UCSD-AML1 (cell line): ENCODE measurements around the gene GSTT2B.
"Not testable (repeated sequence)": the region's sequence is repeated elsewhere in the genome, so short reads cannot be mapped to it uniquely, and the experiment has no call there.

Experiments
- DNase-seq: peaks from one replicate; lab custom pipeline; 2025; ENCODE audit not compliant: unreplicated experiment; lab: John Stamatoyannopoulos, UW

GSTT2B gene

GRCh38 chr22:23986089-23986488 lies 25.1 kb upstream of the GSTT2B start:
- DNase-seq = not testable (repeated sequence)

- peak; percentile 40 for DNase-seq
Measured at GRCh38 chr22:23984430-23984829, 23.4 kb upstream of the GSTT2B start.

GRCh38 chr22:23980567-23980966 lies 19.6 kb upstream of the GSTT2B start:
- not testable (repeated sequence) for DNase-seq

GRCh38 chr22:23979557-23980240 lies 18.7 kb upstream of the GSTT2B start, which contains the start of gene GSTT2:
GSTT2 (plus strand) TSS chr22:23980134.
- DNase-seq = not testable (repeated sequence)

- DNase-seq = not testable (repeated sequence)
Measured at GRCh38 chr22:23977304-23977703, 16.3 kb upstream of the GSTT2B start.

GRCh38 chr22:23974836-23975352 lies 13.9 kb upstream of the GSTT2B start:
- DNase-seq = not testable (repeated sequence)

GRCh38 chr22:23974345-23974744 lies 13.3 kb upstream of the GSTT2B start, which contains the start of gene DDT:
DDT (minus strand) TSS chr22:23974441; CDS start chr22:23974414, 27 bp downstream.
- not testable (repeated sequence) for DNase-seq

GRCh38 chr22:23971927-23972326 lies 10.9 kb upstream of the GSTT2B start:
- DNase-seq = not testable (repeated sequence)

- DNase-seq = no peak
Measured at GRCh38 chr22:23970816-23971486, 10.0 kb upstream of the GSTT2B start.

GRCh38 chr22:23970201-23970641 lies 9.2 kb upstream of the GSTT2B start:
- DNase-seq = no peak

GRCh38 chr22:23969071-23969470 lies 8.1 kb upstream of the GSTT2B start:
- no peak for DNase-seq

- DNase-seq = not testable (repeated sequence)
Measured at GRCh38 chr22:23966568-23966967, 5.6 kb upstream of the GSTT2B start, which contains the start of gene DDTL. DDTL (plus strand) TSS chr22:23966888; CDS start chr22:23966915, 27 bp downstream.

GRCh38 chr22:23966094-23966493 lies 5.1 kb upstream of the GSTT2B start:
- not testable (repeated sequence) for DNase-seq

- peak; percentile 45 for DNase-seq
Measured at GRCh38 chr22:23956301-23956900, 4.6 kb downstream of the GSTT2B start.

GRCh38 chr22:23955886-23956285 lies 5.1 kb downstream of the GSTT2B start:
- DNase-seq = not testable (repeated sequence)

GRCh38 chr22:23954991-23955305 lies 6.0 kb downstream of the GSTT2B start:
- not testable (repeated sequence) for DNase-seq

GRCh38 chr22:23954193-23954990 lies 6.6 kb downstream of the GSTT2B start:
- DNase-seq = not testable (repeated sequence)

GRCh38 chr22:23953485-23953884 lies 7.5 kb downstream of the GSTT2B start:
- DNase-seq = not testable (repeated sequence)

GRCh38 chr22:23952794-23953405 lies 8.1 kb downstream of the GSTT2B start:
- not testable (repeated sequence) for DNase-seq

GRCh38 chr22:23951383-23951782 lies 9.6 kb downstream of the GSTT2B start:
- DNase-seq = not testable (repeated sequence)
